ENCODE measurements around the gene BEX4. TPM values are rescaled to one million over a fixed set of nuclear protein-coding genes. Genes with fewer than 3 reads are reported as not detected.

BEX4 gene
- 19.1 and 24.9 TPM in 2 replicates for total RNA-seq

GRCh38 chrX:103214870-103215424, at the start of gene BEX4:
Gene BEX4 (plus strand): TSS chrX:103215108. CDS start chrX:103216154, 1,046 bp downstream.

GRCh38 chrX:103254921-103255493, 40.1 kb downstream of the BEX4 start, which contains the start of gene TCEAL8:
Gene TCEAL8 (minus strand): TSS chrX:103255155. CDS start chrX:103253979, 1,176 bp downstream.

Other genes with a start within 250 kb of the BEX4 start
- not detected in 2 replicates for gene BEX1, start 150.9 kb upstream of the BEX4 start, total RNA-seq
- under 0.01 TPM in 1 of 2 replicates, not detected in the other for gene NXF3, start 122.0 kb upstream of the BEX4 start, total RNA-seq
- 68.0 and 69.4 TPM in 2 replicates for gene TCEAL8, start 40.0 kb downstream of the BEX4 start, total RNA-seq
- not detected in 2 replicates for gene TCEAL5, start 61.6 kb downstream of the BEX4 start, total RNA-seq
- 37.4 and 65.6 TPM in 2 replicates for gene BEX2, start 95.9 kb downstream of the BEX4 start, total RNA-seq
- gene TCEAL7, start 115.1 kb downstream of the BEX4 start, total RNA-seq: 0.34 and 0.50 TPM in 2 replicates
- 59.6 and 61.9 TPM in 2 replicates for gene TCEAL9, start 141.4 kb downstream of the BEX4 start, total RNA-seq
- gene BEX3, start 161.4 kb downstream of the BEX4 start, total RNA-seq: 92.6 and 160 TPM in 2 replicates